ENCODE data around the gene KIAA0319L.

GRCh38 chr1:35530168-35530567 is 27.0 kb downstream of the KIAA0319L start:
- TF ChIP-seq POLR2A (IDR thresholded peaks at IDR 0.05) = no peak
- TF ChIP-seq, protein P1, sequence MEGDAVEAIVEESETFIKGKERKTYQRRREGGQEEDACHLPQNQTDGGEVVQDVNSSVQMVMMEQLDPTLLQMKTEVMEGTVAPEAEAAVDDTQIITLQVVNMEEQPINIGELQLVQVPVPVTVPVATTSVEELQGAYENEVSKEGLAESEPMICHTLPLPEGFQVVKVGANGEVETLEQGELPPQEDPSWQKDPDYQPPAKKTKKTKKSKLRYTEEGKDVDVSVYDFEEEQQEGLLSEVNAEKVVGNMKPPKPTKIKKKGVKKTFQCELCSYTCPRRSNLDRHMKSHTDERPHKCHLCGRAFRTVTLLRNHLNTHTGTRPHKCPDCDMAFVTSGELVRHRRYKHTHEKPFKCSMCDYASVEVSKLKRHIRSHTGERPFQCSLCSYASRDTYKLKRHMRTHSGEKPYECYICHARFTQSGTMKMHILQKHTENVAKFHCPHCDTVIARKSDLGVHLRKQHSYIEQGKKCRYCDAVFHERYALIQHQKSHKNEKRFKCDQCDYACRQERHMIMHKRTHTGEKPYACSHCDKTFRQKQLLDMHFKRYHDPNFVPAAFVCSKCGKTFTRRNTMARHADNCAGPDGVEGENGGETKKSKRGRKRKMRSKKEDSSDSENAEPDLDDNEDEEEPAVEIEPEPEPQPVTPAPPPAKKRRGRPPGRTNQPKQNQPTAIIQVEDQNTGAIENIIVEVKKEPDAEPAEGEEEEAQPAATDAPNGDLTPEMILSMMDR (IDR thresholded peaks at IDR 0.05) = no peak
